ENCODE measurements around the gene MICAL3.
"Not testable (repeated sequence)": the region's sequence is repeated elsewhere in the genome, so short reads cannot be mapped to it uniquely, and the experiment has no call there.

Gene MICAL3

GRCh38 chr22:17880468-17880867 lies 143.9 kb downstream of the MICAL3 start:
- no peak for DNase-seq

- DNase-seq: no peak
Measured at GRCh38 chr22:17880020-17880419, 144.3 kb downstream of the MICAL3 start.

- DNase-seq: no peak
Measured at GRCh38 chr22:17878941-17879340, 145.4 kb downstream of the MICAL3 start.

- DNase-seq: no peak
Measured at GRCh38 chr22:17878186-17878694, 146.1 kb downstream of the MICAL3 start.

- DNase-seq: not testable (repeated sequence)
Measured at GRCh38 chr22:17876878-17877855, 147.2 kb downstream of the MICAL3 start.

GRCh38 chr22:17876306-17876831 lies 148.0 kb downstream of the MICAL3 start:
- no peak for DNase-seq

- no peak for DNase-seq
Measured at GRCh38 chr22:17875631-17876030, 148.7 kb downstream of the MICAL3 start.

GRCh38 chr22:17875156-17875555 lies 149.2 kb downstream of the MICAL3 start:
- no peak for DNase-seq

GRCh38 chr22:17874231-17874905 lies 150.0 kb downstream of the MICAL3 start:
- DNase-seq: no peak

- no peak for DNase-seq
Measured at GRCh38 chr22:17873804-17874203, 150.6 kb downstream of the MICAL3 start.

- DNase-seq: no peak
Measured at GRCh38 chr22:17873116-17873515, 151.2 kb downstream of the MICAL3 start.

GRCh38 chr22:17872471-17872870 lies 151.9 kb downstream of the MICAL3 start:
- no peak for DNase-seq

GRCh38 chr22:17871726-17872458 lies 152.5 kb downstream of the MICAL3 start:
- no peak for DNase-seq

GRCh38 chr22:17870407-17870806 lies 154.0 kb downstream of the MICAL3 start:
- no peak for DNase-seq

- DNase-seq: no peak
Measured at GRCh38 chr22:17869285-17870096, 154.9 kb downstream of the MICAL3 start.

- DNase-seq: no peak
Measured at GRCh38 chr22:17868771-17869170, 155.6 kb downstream of the MICAL3 start.

GRCh38 chr22:17867160-17867785 lies 157.1 kb downstream of the MICAL3 start:
- DNase-seq: no peak

- no peak for DNase-seq
Measured at GRCh38 chr22:17866621-17867020, 157.7 kb downstream of the MICAL3 start.

GRCh38 chr22:17866127-17866526 lies 158.2 kb downstream of the MICAL3 start:
- no peak for DNase-seq

- DNase-seq: no peak
Measured at GRCh38 chr22:17865183-17866055, 158.9 kb downstream of the MICAL3 start.
